NCI-H187 treated with DMSO at 0.1 percent for 48 hours (cell line): ENCODE measurements around the gene CTXN1.

Source experiments
- DNase-seq: peaks from one replicate; lab custom pipeline; 2025; lab: John Stamatoyannopoulos, UW

CTXN1 gene

GRCh38 chr19:7914099-7914498 is 11.8 kb downstream of the CTXN1 start:
- no peak for DNase-seq

GRCh38 chr19:7913652-7914051 is 12.3 kb downstream of the CTXN1 start:
- no peak for DNase-seq

DNA sequence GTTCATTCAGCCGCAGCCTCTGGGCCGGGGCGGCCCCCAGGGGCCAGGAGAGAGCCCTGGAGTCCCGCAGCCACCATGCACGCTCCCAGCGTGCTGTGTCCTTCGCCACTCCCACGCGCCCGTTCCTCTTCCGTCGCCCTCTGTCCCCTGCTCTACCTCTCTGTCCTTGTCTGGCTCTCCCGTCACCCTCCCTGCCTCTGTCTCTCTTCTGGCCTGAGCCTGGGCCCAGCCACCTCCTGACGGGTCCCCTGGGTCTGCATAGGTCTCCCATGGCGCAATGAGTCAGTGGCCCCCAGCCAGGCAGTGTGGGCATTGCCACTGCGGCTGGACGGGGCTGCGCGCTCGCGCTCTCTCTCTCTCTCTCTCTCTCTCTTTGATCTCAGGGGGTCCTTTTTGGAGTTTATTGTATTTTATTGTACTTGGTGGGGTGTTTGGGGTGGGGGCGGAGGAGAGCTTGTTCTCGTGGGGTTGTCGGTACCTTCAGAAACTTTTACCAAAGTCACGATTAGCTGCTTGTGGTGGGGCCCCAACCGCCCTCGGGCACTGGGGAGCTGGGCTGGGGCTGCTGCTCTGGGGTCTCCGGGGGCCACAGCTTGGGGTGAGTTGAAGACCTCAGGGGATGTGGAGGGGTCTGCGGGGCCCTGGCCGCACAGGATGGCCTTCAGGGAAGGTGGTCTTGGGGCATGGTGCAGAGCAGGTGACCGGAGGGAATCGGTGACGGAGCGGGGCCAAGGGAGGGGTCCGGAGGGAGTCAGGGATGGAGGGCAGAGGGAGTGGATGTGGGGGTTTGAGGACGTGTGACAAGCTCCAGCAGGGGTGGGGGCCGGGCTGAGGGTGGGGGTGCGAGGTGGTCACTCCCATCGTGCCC is 13.0 kb downstream of the CTXN1 start:
- DNase-seq = no peak

- DNase-seq = no peak
Measured at GRCh38 chr19:7912144-7912696, 13.7 kb downstream of the CTXN1 start.

- no peak for DNase-seq
Measured at GRCh38 chr19:7911508-7912143, 14.3 kb downstream of the CTXN1 start.

GRCh38 chr19:7910321-7911161 is 15.4 kb downstream of the CTXN1 start:
- no peak for DNase-seq

DNA sequence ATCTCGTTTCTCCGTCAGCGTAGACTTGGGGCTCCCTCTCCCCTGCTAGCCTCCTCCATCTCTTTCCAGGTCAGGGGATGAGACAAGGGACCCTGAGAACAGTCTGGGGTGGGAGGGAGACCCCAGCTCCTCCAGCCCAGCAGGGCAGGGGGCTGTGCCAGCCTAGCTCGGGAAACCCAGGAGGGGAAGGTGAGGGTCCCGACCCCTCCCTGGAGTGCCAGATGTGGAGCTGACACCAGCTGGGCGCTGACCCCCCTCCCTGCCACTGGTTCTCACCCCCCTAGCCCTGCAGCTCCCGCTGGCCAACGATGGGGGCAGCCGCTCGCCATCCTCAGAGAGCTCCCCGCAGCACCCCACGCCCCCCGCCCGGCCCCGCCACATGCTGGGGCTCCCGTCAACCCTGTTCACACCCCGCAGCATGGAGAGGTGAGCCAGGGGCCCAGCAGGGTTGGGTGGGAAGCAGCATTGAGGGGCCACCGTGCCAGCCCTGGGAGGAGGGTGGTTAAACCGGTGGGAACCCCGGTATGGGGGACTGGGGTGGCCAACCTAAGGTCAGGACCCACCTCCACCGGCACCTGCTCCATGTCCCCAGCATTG is 16.4 kb downstream of the CTXN1 start:
- no peak for DNase-seq

DNA sequence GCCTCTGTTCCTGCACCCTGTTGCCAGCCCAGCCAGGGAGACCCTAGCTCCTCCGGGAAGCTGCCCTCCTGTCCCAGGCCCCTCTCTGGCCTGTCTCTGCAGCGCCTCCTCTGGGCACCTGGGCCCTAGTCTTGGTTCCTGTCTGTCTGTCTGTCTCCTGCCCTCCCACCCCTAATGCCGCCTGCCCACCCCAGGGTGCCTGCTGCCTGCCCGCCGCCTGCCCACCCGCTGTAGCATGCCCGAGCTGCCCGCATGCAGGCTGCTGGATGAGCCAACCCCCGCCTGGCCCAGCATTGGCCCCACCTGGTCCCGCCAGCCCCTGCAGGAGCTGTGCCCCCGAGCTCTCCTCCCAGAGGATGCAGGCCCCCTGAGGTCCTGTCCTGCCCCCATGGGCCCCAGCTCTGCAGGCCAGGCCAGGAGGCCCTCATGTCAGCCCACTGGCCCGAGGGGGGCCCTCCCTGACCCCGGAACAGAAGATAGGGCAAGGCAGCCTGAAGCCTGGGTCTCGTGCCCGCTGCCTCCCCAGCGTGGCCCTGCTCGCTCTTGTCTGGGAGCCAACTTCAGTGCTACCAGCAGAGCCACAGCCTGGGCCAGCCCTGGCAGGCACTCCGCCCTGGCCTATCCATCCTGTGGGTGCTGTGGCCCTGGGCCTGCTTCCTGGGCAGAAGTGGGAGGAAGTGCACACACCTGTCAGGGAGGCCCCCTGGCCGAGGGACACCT is 17.0 kb downstream of the CTXN1 start:
- DNase-seq = no peak

- no peak for DNase-seq
Measured at GRCh38 chr19:7908078-7908699, 17.7 kb downstream of the CTXN1 start.

DNA sequence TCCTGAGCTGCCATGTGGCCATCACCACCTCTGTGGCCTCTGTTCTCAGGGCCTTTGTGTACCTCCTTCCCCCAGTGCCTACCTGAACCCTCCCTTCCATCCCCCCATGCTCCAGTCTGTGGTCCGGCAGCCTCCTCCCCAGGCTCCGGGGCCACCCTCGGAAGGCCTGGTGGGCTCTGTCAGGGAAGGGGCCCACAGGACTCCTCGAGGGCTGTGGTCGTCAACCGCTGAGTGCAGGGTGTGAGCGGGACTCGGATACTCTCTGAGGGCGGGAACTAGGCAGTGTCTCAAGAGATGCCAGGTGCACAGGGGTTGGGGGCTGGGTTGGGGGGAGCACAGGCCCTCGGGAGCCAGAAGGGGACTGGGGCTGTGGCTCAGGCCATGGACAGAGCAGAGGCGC is 18.4 kb downstream of the CTXN1 start:
- no peak for DNase-seq

DNA sequence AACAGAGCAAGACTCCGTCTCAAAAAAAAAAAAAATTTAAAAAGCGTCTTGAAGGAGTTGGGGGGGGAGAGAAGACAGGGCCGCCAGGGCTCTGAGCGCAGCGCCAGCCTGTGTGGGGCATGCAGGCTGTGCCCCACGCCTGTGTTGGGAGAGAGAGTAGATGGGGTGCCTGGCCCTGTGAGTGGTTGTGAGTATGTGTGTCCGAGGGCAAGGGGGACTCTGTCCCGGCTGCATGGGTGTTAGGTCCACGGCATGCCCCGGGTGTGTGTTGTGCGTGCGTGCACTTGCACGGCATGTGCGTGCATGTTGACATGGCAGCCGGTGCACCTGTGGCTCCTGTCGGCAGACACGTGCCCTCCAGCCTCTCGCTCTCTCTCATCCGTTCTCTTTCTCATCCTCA is 18.8 kb downstream of the CTXN1 start:
- DNase-seq = no peak

DNA sequence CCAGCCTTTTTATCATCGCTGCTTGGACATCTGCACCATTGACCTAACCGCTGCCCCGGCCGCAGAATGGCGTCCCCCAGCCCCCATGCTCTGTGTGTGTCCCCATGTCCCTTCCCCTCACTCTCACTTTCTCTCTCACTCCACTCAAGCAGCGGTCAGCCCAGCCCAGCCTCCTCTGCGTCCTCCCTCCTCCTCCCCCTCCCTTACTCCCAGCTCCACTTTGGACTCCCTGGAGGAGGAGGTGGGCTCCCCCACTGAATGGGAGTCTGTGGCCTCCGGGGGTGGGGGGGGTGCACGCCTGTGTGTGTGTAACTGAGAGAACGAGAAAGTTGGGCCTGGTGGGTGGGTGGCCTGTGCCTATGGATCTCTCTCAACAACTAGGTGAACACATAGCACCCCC is 20.1 kb downstream of the CTXN1 start:
- DNase-seq = no peak

DNA sequence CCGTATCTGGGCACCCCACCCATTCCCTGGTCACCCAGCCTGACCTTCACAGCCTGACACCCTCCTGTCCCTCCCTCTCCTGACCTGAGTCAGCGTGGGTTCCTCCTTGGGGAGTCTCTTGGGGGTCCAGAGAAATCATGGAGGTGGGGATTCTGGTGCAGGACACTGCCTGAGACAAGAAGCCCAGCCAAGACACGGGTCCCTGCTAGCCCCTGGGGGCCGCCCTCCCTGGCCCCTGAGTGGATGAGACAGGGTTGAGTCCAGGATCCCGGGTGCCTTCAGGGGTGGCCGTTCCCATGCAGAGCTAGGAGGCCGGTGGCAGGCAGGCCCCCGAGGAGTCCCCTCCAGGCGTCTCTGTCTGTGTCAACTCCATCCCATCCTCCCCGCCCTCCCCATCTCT is 20.7 kb downstream of the CTXN1 start:
- DNase-seq = no peak

DNA sequence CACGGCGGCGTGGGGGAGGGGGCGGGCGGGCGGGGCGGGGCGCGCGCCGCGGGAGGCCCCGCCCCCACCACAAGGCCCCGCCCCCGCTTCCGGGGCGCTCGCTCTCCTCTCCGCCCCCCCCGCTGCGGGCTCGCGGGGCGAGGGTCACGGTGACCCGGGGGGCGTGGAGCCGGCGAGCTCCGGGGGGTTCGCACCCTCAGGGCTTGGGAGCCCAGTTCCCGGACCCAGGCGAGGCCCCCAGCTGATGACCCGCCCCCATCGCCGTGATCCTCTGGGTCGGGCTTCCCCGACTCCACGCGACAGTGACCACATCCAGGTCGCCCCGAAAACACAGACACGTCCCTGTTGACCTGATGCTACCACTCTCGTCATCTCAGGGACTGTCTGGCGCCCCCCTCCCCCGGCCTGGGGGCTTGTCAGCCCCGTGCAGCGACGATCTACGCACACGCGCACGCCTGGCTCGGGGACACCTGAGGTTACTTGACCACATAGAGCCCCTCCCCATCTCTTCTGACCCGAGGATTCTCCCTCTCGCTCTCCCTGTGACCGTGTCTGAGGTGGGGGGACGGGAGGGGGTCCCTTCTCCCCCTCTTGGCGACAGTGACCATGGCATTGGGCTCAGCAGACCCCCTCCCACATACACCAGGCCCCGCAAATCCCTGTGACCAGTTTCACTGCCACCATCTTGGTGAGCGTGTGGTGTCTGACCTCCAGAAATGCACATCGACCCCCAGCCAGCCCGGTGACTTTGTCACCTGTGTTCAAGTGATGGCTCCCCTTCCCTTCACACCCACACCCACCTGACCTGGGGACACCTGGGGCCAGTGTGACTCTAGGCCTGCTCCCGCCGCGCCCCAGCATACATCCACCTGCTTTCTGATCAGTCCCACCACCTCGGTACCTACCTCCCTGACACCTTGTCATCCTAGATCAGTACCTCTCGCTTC is 21.6 kb downstream of the CTXN1 start:
- no peak for DNase-seq

DNA sequence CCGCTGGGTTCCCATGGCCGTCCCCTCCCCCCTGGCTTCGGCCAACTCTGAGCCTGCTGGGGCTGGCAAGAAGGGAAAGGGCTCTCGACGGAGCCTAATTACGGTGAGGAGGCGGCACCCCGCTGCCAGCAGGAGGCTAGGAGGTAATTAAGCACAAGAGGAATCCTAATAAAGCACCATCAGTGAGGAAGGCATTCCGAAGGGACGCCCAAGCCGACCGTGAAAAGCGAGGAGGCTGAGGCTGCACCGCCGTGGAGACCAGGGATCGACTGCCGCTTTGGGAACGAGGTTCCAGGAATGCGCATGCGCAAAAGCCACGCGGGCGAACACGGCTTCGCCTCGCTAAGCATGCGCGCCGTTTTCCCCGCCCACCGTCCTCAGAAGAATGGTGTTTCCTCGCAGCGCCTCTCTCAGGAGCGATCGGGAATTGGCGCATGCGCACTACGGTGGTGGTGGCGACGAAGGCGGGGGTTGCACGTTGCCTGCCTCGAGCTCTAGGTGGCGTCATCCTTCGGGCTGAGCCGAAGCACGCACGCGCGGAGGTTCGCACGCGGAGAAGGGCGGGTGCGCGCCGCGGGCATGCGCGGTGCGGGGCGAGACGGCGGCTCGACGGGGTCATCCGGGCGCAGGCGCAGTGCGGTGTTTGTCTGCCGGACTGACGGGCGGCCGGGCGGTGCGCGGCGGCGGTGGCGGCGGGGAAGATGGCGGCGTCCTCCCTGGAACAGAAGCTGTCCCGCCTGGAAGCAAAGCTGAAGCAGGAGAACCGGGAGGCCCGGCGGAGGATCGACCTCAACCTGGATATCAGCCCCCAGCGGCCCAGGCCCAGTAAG is 22.5 kb downstream of the CTXN1 start, which contains the start of gene MAP2K7:
Gene MAP2K7, plus strand, starts transcription at position 634 of the 830 bp plus-strand sequence. Its CDS starts 68 bp downstream, at position 702.
- DNase-seq = peak; percentile 86

DNA sequence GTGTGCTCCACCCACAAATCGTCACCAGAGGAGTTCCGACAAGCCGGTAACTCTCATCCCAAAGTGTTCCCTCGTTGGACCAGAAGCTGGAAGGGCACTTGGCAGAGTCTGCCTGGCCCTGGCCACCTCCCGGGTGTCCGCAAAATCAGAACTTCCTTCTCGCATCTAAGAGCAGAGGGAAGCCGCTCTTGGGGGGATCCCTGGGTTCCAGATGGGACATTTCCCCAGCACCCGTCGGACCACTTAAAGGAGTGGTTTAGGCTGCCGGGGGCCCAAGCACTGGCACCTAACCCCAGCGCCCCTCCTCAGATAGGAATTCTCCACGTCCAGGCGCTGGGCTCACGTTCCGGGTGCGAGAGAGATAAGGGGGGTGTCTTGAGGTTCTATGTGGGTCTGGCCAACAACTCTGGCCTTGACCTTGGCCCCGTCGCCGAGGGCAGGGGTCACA is 23.1 kb downstream of the CTXN1 start:
- DNase-seq = no peak

GRCh38 chr19:7901337-7901736 is 24.6 kb downstream of the CTXN1 start:
- DNase-seq = no peak

GRCh38 chr19:7900931-7901330 is 25.0 kb downstream of the CTXN1 start:
- DNase-seq = no peak
